ENCODE results near the gene TMEM212. TPM values are rescaled to one million over a fixed set of nuclear protein-coding genes. Genes with fewer than 3 reads are reported as not detected.

Gene TMEM212
- total and polyA plus RNA-seq, 2 donors (not counting 3 experiments of a cell fraction or from before 2014, with no cell fraction given): not detected

GRCh38 chr3:171865191-171865865 lies 22.2 kb downstream of the TMEM212 start:
- peak; percentile 59 for FAIRE-seq
- Histone ChIP-seq H3K27ac (ENCODE audit: insufficient read depth, low read depth, low read length) (peak overlapping the region; percentile 95), H2AFZ (ENCODE audit: low read depth, low read length) (peak overlapping the region; percentile 5), H3K9me1 (replicated peaks; ENCODE audit: control insufficient read depth, extremely low read depth, insufficient read depth, low read length) (no peaks in the 10 kb centered on the region), H3K27me3 (ENCODE audit: control insufficient read depth in 2 of 2, insufficient read depth in 2 of 2, low read length in 2 of 2) (no peaks in the 10 kb centered on the region), H3K4me1 (ENCODE audit: control insufficient read depth, extremely low read depth, insufficient read depth, low read length) (peaks cover 67% of the 10 kb centered on the region), H3K9ac (replicated peaks; ENCODE audit: extremely low read depth, insufficient read depth, low read length) (peak overlapping the region; percentile 67), H3K79me2 (ENCODE audit: control insufficient read depth, insufficient read depth, low read length) (no peaks in the 10 kb centered on the region), H3K9me3 (replicated peaks; ENCODE audit: control insufficient read depth, insufficient read depth, low read length) (no peaks in the 10 kb centered on the region), H4K20me1 (replicated peaks; ENCODE audit: control insufficient read depth, extremely low read depth, insufficient read depth, low read length) (no peaks in the 10 kb centered on the region), H3K36me3 (ENCODE audit: control insufficient read depth in 2 of 2, extremely low read depth in 1 of 2, insufficient read depth in 2 of 2, low read length in 2 of 2) (no peaks in the 10 kb centered on the region), H3K4me3 (replicated peaks in 1 of 3; ENCODE audit: insufficient read depth in 1 of 3, low read depth in 1 of 3, low read length in 3 of 3) (no peak overlapping the region), H3K4me2 (ENCODE audit: insufficient read depth, low read length) (peak overlapping the region; percentile 43)
- BruUV-seq (replicated peaks): TSS peak; percentile 32
- peak; percentile 88 for DNase-seq (ENCODE audit: low read depth, low spot score)
- intact Hi-C loops (cut with micrococcal nuclease) (no loop called here), dilution Hi-C loops (cut with MboI; ENCODE audit: extremely low pct_ligation_motif_present, low sequenced_read_pairs) (no loop called here)
- CTCF ChIA-PET: interaction anchor here (0.9 to 1.8 kb wide), 7 partner anchors 9 to 175 kb away, joined by 3 to 8 read pairs (median 4); partner anchors contain the start of gene TMEM212
- TF ChIP-seq, protein P1, sequence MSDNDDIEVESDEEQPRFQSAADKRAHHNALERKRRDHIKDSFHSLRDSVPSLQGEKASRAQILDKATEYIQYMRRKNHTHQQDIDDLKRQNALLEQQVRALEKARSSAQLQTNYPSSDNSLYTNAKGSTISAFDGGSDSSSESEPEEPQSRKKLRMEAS (IDR thresholded peaks at IDR 0.05; ENCODE audit: insufficient read depth, insufficient read length): no peak
- TF ChIP-seq JUN (IDR thresholded peaks at IDR 0.05; ENCODE audit: borderline replicate concordance, insufficient read depth, insufficient read length, low read depth) (peak; percentile 50), FOS (IDR thresholded peaks at IDR 0.05; ENCODE audit: borderline replicate concordance, insufficient read depth, low read length) (no peak), POLR2A (IDR thresholded peaks at IDR 0.05; ENCODE audit: low read depth, low read length) (peak; percentile 14)
- POLR2A ChIA-PET: interaction anchor here (0.6 to 1.2 kb wide), 4 partner anchors 9 to 162 kb away, joined by 3 to 4 read pairs (median 4); no protein-coding TSS in a partner anchor

- Histone ChIP-seq H2AFZ (ENCODE audit: low read depth, low read length) (no peak overlapping the region), H3K9me1 (replicated peaks; ENCODE audit: control insufficient read depth, extremely low read depth, insufficient read depth, low read length) (no peaks in the 10 kb centered on the region), H3K79me2 (ENCODE audit: control insufficient read depth, insufficient read depth, low read length) (no peaks in the 10 kb centered on the region), H3K9ac (replicated peaks; ENCODE audit: extremely low read depth, insufficient read depth, low read length) (no peak overlapping the region), H3K4me3 (replicated peaks in 1 of 3; ENCODE audit: insufficient read depth in 1 of 3, low read depth in 1 of 3, low read length in 3 of 3) (no peak overlapping the region), H3K27ac (ENCODE audit: insufficient read depth, low read depth, low read length) (no peak overlapping the region), H3K4me1 (ENCODE audit: control insufficient read depth, extremely low read depth, insufficient read depth, low read length) (peaks cover 49% of the 10 kb centered on the region), H4K20me1 (replicated peaks; ENCODE audit: control insufficient read depth, extremely low read depth, insufficient read depth, low read length) (no peaks in the 10 kb centered on the region), H3K27me3 (ENCODE audit: control insufficient read depth in 2 of 2, insufficient read depth in 2 of 2, low read length in 2 of 2) (no peaks in the 10 kb centered on the region), H3K36me3 (ENCODE audit: control insufficient read depth in 2 of 2, extremely low read depth in 1 of 2, insufficient read depth in 2 of 2, low read length in 2 of 2) (no peaks in the 10 kb centered on the region), H3K9me3 (replicated peaks; ENCODE audit: control insufficient read depth, insufficient read depth, low read length) (no peaks in the 10 kb centered on the region), H3K4me2 (ENCODE audit: insufficient read depth, low read length) (no peak overlapping the region)
- ChIA-PET POLR2A (no interaction called here), CTCF (interaction anchor here (0.5 to 1.2 kb wide), 14 partner anchors 11 to 174 kb away, joined by 3 to 5 read pairs (median 3); no protein-coding TSS in a partner anchor)
- intact Hi-C loops (cut with micrococcal nuclease): no loop called here
- TF ChIP-seq, protein P2, sequence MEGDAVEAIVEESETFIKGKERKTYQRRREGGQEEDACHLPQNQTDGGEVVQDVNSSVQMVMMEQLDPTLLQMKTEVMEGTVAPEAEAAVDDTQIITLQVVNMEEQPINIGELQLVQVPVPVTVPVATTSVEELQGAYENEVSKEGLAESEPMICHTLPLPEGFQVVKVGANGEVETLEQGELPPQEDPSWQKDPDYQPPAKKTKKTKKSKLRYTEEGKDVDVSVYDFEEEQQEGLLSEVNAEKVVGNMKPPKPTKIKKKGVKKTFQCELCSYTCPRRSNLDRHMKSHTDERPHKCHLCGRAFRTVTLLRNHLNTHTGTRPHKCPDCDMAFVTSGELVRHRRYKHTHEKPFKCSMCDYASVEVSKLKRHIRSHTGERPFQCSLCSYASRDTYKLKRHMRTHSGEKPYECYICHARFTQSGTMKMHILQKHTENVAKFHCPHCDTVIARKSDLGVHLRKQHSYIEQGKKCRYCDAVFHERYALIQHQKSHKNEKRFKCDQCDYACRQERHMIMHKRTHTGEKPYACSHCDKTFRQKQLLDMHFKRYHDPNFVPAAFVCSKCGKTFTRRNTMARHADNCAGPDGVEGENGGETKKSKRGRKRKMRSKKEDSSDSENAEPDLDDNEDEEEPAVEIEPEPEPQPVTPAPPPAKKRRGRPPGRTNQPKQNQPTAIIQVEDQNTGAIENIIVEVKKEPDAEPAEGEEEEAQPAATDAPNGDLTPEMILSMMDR (IDR thresholded peaks at IDR 0.05; ENCODE audit: extremely low read depth in 1 of 2, insufficient read depth in 1 of 2, low read depth in 1 of 2, low read length in 2 of 2): peak in 1 of 2 donors; percentile 23
- TF ChIP-seq EZH2 (IDR thresholded peaks at IDR 0.05; ENCODE audit: borderline replicate concordance, low read depth, low read length, severe bottlenecking) (no peak), JUN (IDR thresholded peaks at IDR 0.05; ENCODE audit: borderline replicate concordance, insufficient read depth, insufficient read length, low read depth) (no peak), POLR2A (IDR thresholded peaks at IDR 0.05; ENCODE audit: low read depth, low read length) (no peak), FOS (IDR thresholded peaks at IDR 0.05; ENCODE audit: borderline replicate concordance, insufficient read depth, low read length) (no peak), MYC (IDR thresholded peaks at IDR 0.05; ENCODE audit: low read depth, low read length) (no peak)
- TF ChIP-seq, protein P1 (IDR thresholded peaks at IDR 0.05; ENCODE audit: insufficient read depth, insufficient read length): no peak
- no peak for DNase-seq (ENCODE audit: low read depth, low spot score)
- no TSS peak for BruUV-seq (replicated peaks)
- dilution Hi-C loops (cut with MboI; ENCODE audit: extremely low pct_ligation_motif_present, low sequenced_read_pairs): no loop called here
- FAIRE-seq: no peak
Observed at GRCh38 chr3:171867981-171868380, 24.8 kb downstream of the TMEM212 start.

Data from endothelial cell of umbilical vein (primary cell).